ENCODE results near the gene PRKCB. TPM values are rescaled to one million over a fixed set of nuclear protein-coding genes. Genes with fewer than 3 reads are reported as not detected.

The PRKCB gene
- total RNA-seq, 1 experiment from 2014 or later: not detected

GRCh38 chr16:23967775-23968174 is 132.0 kb downstream of the PRKCB start:
- H3K27ac Mint-ChIP-seq (ENCODE audit: unreplicated experiment): no peak overlapping the region
- no peak for DNase-seq
- intact Hi-C loops (cut with micrococcal nuclease; ENCODE audit: unreplicated experiment): no loop called here
- no TSS peak for BruUV-seq (replicated peaks)
- H3K27me3 Mint-ChIP-seq (ENCODE audit: unreplicated experiment): peaks cover 88% of the 10 kb centered on the region
- H3K4me3 Mint-ChIP-seq (ENCODE audit: low read depth, unreplicated experiment): no peak overlapping the region
- H3K9me3 Mint-ChIP-seq (ENCODE audit: low read depth, unreplicated experiment): no peaks in the 10 kb centered on the region
- no peaks in the 10 kb centered on the region for H3K4me1 Mint-ChIP-seq (ENCODE audit: low read depth, unreplicated experiment)
- no peak for TF ChIP-seq CTCF (IDR thresholded peaks at IDR 0.05; ENCODE audit: unreplicated experiment)
- no peaks in the 10 kb centered on the region for H3K36me3 Mint-ChIP-seq (ENCODE audit: insufficient read depth, unreplicated experiment)
- CTCF ChIA-PET: no interaction called here

GRCh38 chr16:23968176-23968575 is 132.4 kb downstream of the PRKCB start:
- Mint-ChIP-seq H3K4me3 (ENCODE audit: low read depth, unreplicated experiment) (no peak overlapping the region), H3K9me3 (ENCODE audit: low read depth, unreplicated experiment) (no peaks in the 10 kb centered on the region), H3K4me1 (ENCODE audit: low read depth, unreplicated experiment) (no peaks in the 10 kb centered on the region), H3K27ac (ENCODE audit: unreplicated experiment) (no peak overlapping the region), H3K36me3 (ENCODE audit: insufficient read depth, unreplicated experiment) (no peaks in the 10 kb centered on the region), H3K27me3 (ENCODE audit: unreplicated experiment) (peaks cover 84% of the 10 kb centered on the region)
- no peak for TF ChIP-seq CTCF (IDR thresholded peaks at IDR 0.05; ENCODE audit: unreplicated experiment)
- no peak for DNase-seq
- intact Hi-C loops (cut with micrococcal nuclease; ENCODE audit: unreplicated experiment): no loop called here
- BruUV-seq (replicated peaks): no TSS peak
- CTCF ChIA-PET: no interaction called here

DNA sequence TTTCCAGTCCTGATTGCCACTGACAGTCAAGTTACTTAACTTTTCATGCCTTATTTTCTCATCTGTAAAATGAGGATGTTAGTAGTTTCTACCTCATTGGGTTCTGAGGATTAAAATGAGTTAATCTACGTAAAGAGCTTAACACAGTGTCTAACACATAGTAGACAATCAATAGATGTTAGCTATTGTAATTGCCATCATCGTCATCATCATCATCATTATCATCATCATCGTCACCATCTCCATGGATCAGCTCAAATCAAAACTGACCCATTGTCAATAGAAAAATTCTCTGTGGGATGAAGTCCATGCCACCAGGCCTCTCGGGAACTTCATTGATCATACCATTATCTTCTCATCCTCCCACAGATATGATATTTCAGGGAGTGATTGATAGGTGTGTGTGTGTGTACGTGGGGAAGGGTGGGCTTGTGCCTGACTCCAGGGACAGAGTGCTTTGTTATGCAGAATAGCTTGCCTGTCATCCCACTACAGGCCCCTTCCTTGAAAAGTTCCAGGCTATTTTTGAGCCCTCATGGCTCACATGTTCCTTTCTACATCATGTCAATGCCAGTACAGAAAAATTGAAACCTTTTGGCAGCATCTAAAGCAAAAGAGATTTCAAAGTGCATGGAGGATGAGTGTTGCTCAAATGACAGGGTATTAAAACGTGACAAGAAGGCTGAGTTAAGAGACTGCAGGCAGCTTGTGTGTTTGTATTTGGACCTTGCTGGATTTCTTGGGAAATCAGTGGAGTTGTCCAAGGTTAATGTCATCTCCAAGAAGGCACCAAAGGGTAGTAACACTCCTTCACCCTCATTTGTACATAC is 133.9 kb downstream of the PRKCB start:
- Mint-ChIP-seq H3K4me1 (ENCODE audit: low read depth, unreplicated experiment) (no peaks in the 10 kb centered on the region), H3K4me3 (ENCODE audit: low read depth, unreplicated experiment) (no peak overlapping the region), H3K9me3 (ENCODE audit: low read depth, unreplicated experiment) (no peaks in the 10 kb centered on the region), H3K36me3 (ENCODE audit: insufficient read depth, unreplicated experiment) (no peaks in the 10 kb centered on the region), H3K27me3 (ENCODE audit: unreplicated experiment) (peaks cover 89% of the 10 kb centered on the region), H3K27ac (ENCODE audit: unreplicated experiment) (no peak overlapping the region)
- no peak for TF ChIP-seq CTCF (IDR thresholded peaks at IDR 0.05; ENCODE audit: unreplicated experiment)
- DNase-seq: no peak
- CTCF ChIA-PET: interaction anchor here (0.5 kb wide), 1 partner anchor 527 kb away, joined by 3 read pairs; no protein-coding TSS in a partner anchor
- no TSS peak for BruUV-seq (replicated peaks)
- intact Hi-C loops (cut with micrococcal nuclease; ENCODE audit: unreplicated experiment): no loop called here

DNA sequence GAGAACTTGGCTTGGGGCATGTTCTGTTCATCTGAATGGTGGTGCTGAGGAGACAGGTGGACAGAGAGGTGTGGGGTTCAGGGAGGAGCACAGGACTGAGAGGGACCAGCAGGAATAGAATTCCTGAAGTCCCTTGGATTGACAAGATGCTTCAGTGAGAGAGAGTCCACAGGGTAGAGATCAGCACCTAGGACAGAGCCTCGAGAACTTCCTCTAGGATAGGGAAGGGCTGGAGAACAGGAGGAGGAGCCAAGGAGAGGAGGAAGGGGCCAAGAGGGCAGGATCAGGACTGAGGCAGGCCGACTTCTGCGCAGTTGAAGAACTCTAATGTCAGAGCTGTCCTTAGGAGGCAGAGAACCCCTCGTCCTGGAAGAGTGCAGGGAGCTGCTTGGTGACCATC is 138.4 kb downstream of the PRKCB start:
- intact Hi-C loops (cut with micrococcal nuclease; ENCODE audit: unreplicated experiment): no loop called here

More for the DNA sequence above, 138.4 kb downstream of the PRKCB start:
- Mint-ChIP-seq H3K4me3 (ENCODE audit: low read depth, unreplicated experiment) (no peak overlapping the region), H3K27ac (ENCODE audit: unreplicated experiment) (no peak overlapping the region), H3K9me3 (ENCODE audit: low read depth, unreplicated experiment) (no peaks in the 10 kb centered on the region), H3K4me1 (ENCODE audit: low read depth, unreplicated experiment) (no peaks in the 10 kb centered on the region), H3K36me3 (ENCODE audit: insufficient read depth, unreplicated experiment) (no peaks in the 10 kb centered on the region), H3K27me3 (ENCODE audit: unreplicated experiment) (peaks cover 87% of the 10 kb centered on the region)
- no peak for DNase-seq
- no peak for TF ChIP-seq CTCF (IDR thresholded peaks at IDR 0.05; ENCODE audit: unreplicated experiment)
- BruUV-seq (replicated peaks): no TSS peak
- CTCF ChIA-PET: no interaction called here
